MM.1S (cell line): Measurements from ENCODE around the gene FAM131A.

Experiments
- DNase-seq: peaks from one replicate; pipeline ENCODE4 v3.0.0-alpha.2; 2015
- H2AFZ ChIP-seq: fragments of 300-600 bp; sonication (generic); 2 replicates; pipeline ENCODE4 v1.6.0; 2016; ENCODE audit warnings: antibody characterized with exemption, low read length
- H3F3A ChIP-seq: fragments of 300-600 bp; sonication (generic); 2 replicates; pipeline ENCODE4 v1.6.1; 2016; ENCODE audit warnings: mild to moderate bottlenecking, antibody characterized with exemption, low read length, moderate library complexity, mixed read lengths; ENCODE audit not compliant: insufficient read depth
- H3K27ac ChIP-seq: fragments of 300-600 bp; sonication (generic); 2 replicates; pipeline ENCODE4 v1.5.1; 2016; ENCODE audit warnings: mild to moderate bottlenecking, low read length
- H3K27me3 ChIP-seq: fragments of 300-600 bp; sonication (generic); replicated peaks from 2 replicates; pipeline ENCODE4 v1.6.0; 2016; ENCODE audit warnings: low read length; ENCODE audit not compliant: insufficient read depth
- H3K36me3 ChIP-seq: fragments of 300-600 bp; sonication (generic); replicated peaks from 2 replicates; pipeline ENCODE4 v1.6.1; 2016; ENCODE audit warnings: mild to moderate bottlenecking, low read length, mixed read lengths; ENCODE audit not compliant: insufficient read depth
- H3K4me1 ChIP-seq: fragments of 300-600 bp; sonication (generic); 2 replicates; pipeline ENCODE4 v1.6.1; 2016; ENCODE audit warnings: low read length, mixed read lengths
- H3K4me2 ChIP-seq: fragments of 300-600 bp; sonication (generic); 2 replicates; pipeline ENCODE4 v1.6.0; 2016; ENCODE audit warnings: low read depth, low read length
- H3K4me3 ChIP-seq: fragments of 300-600 bp; sonication (generic); 2 replicates; pipeline ENCODE4 v1.5.1; 2016; ENCODE audit warnings: low read length, mixed read lengths
- H3K79me2 ChIP-seq: fragments of 300-600 bp; sonication (generic); 2 replicates; pipeline ENCODE4 v1.6.1; 2016; ENCODE audit warnings: mixed run types, low read length, mixed read lengths
- H3K9ac ChIP-seq: fragments of 300-600 bp; sonication (generic); 2 replicates; pipeline ENCODE4 v1.6.1; 2016; ENCODE audit warnings: low read length, mixed read lengths
- H3K9me2 ChIP-seq: fragments of 300-600 bp; sonication (generic); replicated peaks from 2 replicates; pipeline ENCODE4 v1.6.1; 2016; ENCODE audit warnings: mild to moderate bottlenecking, low read length, mixed read lengths; ENCODE audit not compliant: insufficient read depth
- H3K9me3 ChIP-seq: fragments of 300-600 bp; sonication (generic); replicated peaks from 2 replicates; pipeline ENCODE4 v1.6.1; 2016; ENCODE audit warnings: mild to moderate bottlenecking, low read length, mixed read lengths; ENCODE audit not compliant: insufficient read depth
- H4K20me1 ChIP-seq: fragments of 300-600 bp; sonication (generic); 2 replicates; pipeline ENCODE4 v1.6.1; 2016; ENCODE audit warnings: mild to moderate bottlenecking, low read length, moderate library complexity, mixed read lengths; ENCODE audit not compliant: insufficient read depth
- CTCF ChIP-seq: fragments of 300-600 bp; sonication (generic); IDR thresholded peaks from 2 replicates; pipeline ENCODE4 v1.5.1; 2016; ENCODE audit warnings: antibody characterized with exemption, low read length, mixed read lengths
- EZH2 ChIP-seq: fragments of 300-600 bp; sonication (generic); optimal IDR thresholded peaks from 2 replicates; pipeline ENCODE3; 2017; ENCODE audit warnings: low read depth, mild to moderate bottlenecking, antibody characterized with exemption, low read length, mixed read lengths
- EZH2phosphoT487 ChIP-seq: fragments of 300-600 bp; sonication (generic); IDR thresholded peaks from 2 replicates; pipeline ENCODE4 v1.6.1; 2018; ENCODE audit warnings: antibody characterized with exemption, low read length

Gene FAM131A

GRCh38 chr3:184380185-184380626, 42.8 kb downstream of the FAM131A start:
- Histone ChIP-seq H3K4me3 (peak overlapping the region; percentile 51), H3K27ac (no peak overlapping the region)
- DNase-seq: peak; percentile 49

GRCh38 chr3:184380627-184381260, 43.3 kb downstream of the FAM131A start:
- Histone ChIP-seq H3K9ac (no peak overlapping the region), H4K20me1 (no peaks in the 10 kb centered on the region), H3K4me1 (peaks cover 5% of the 10 kb centered on the region; the same call in 1 of the 2 replicates), H3K27me3 (peaks cover 64% of the 10 kb centered on the region), H3K27ac (no peak overlapping the region), H3K4me2 (peak overlapping the region; percentile 96), H3K9me3 (no peaks in the 10 kb centered on the region), H3K9me2 (no peaks in the 10 kb centered on the region), H3K4me3 (peak overlapping the region; percentile 51), H3F3A (no peaks in the 10 kb centered on the region), H2AFZ (peak overlapping the region; percentile 53), H3K36me3 (no peaks in the 10 kb centered on the region), H3K79me2 (no peaks in the 10 kb centered on the region)
- no peak for DNase-seq
- TF ChIP-seq EZH2 (peak; percentile 94), CTCF (no peak)

More at GRCh38 chr3:184380185-184380626, 42.8 kb downstream of the FAM131A start:
- H3K9me3 ChIP-seq: no peaks in the 10 kb centered on the region
- H3K27me3 ChIP-seq: peaks cover 67% of the 10 kb centered on the region
- peak overlapping the region; percentile 96 for H3K4me2 ChIP-seq
- H3K4me1 ChIP-seq: peaks cover 5% of the 10 kb centered on the region; the same call in 1 of the 2 replicates
- no peaks in the 10 kb centered on the region for H4K20me1 ChIP-seq
- TF ChIP-seq EZH2: no peak
- TF ChIP-seq CTCF: no peak
- no peak for TF ChIP-seq EZH2phosphoT487
- H3K36me3 ChIP-seq: no peaks in the 10 kb centered on the region
- no peaks in the 10 kb centered on the region for H3K79me2 ChIP-seq
- no peaks in the 10 kb centered on the region for H3K9me2 ChIP-seq
- H2AFZ ChIP-seq: no peak overlapping the region
- no peak overlapping the region for H3K9ac ChIP-seq
- H3F3A ChIP-seq: no peaks in the 10 kb centered on the region

GRCh38 chr3:184381261-184382224, 44.1 kb downstream of the FAM131A start:
- TF ChIP-seq EZH2 (no peak), CTCF (no peak), EZH2phosphoT487 (no peak)
- no peaks in the 10 kb centered on the region for H3F3A ChIP-seq
- no peaks in the 10 kb centered on the region for H3K9me3 ChIP-seq
- no peak overlapping the region for H3K9ac ChIP-seq
- H3K4me3 ChIP-seq: no peak overlapping the region
- H3K27me3 ChIP-seq: peaks cover 64% of the 10 kb centered on the region
- H3K4me2 ChIP-seq: peak overlapping the region; percentile 96; the same call in 1 of the 2 replicates
- H2AFZ ChIP-seq: peak overlapping the region; percentile 53; the same call in 1 of the 2 replicates
- H3K27ac ChIP-seq: no peak overlapping the region
- DNase-seq: no peak
- peaks cover 5% of the 10 kb centered on the region; the same call in 1 of the 2 replicates for H3K4me1 ChIP-seq
- no peaks in the 10 kb centered on the region for H4K20me1 ChIP-seq
- no peaks in the 10 kb centered on the region for H3K79me2 ChIP-seq
- no peaks in the 10 kb centered on the region for H3K36me3 ChIP-seq
- no peaks in the 10 kb centered on the region for H3K9me2 ChIP-seq
